NCI-H2107 treated with DMSO at 0.1 percent for 48 hours (cell line): ENCODE data around the gene LMOD2.

Experiments used
- DNase-seq: peaks from one replicate; lab custom pipeline; 2025; ENCODE audit not compliant: unreplicated experiment; lab: John Stamatoyannopoulos, UW

Gene LMOD2

GRCh38 chr7:123666492-123666891 lies 10.8 kb downstream of the LMOD2 start:
- DNase-seq = no peak

- no peak for DNase-seq
Observed at GRCh38 chr7:123669485-123669884, 13.8 kb downstream of the LMOD2 start.

GRCh38 chr7:123673137-123673732 lies 17.6 kb downstream of the LMOD2 start:
- no peak for DNase-seq

- DNase-seq = no peak
Observed at GRCh38 chr7:123673752-123674398, 18.2 kb downstream of the LMOD2 start.

GRCh38 chr7:123674399-123675180 lies 18.9 kb downstream of the LMOD2 start:
- DNase-seq = no peak

- DNase-seq = no peak
Observed at GRCh38 chr7:123675181-123675473, 19.5 kb downstream of the LMOD2 start.

GRCh38 chr7:123677061-123677715 lies 21.5 kb downstream of the LMOD2 start:
- DNase-seq = no peak

- no peak for DNase-seq
Observed at GRCh38 chr7:123679614-123680013, 23.9 kb downstream of the LMOD2 start.

GRCh38 chr7:123680580-123680979 lies 24.9 kb downstream of the LMOD2 start:
- no peak for DNase-seq

GRCh38 chr7:123681561-123681960 lies 25.9 kb downstream of the LMOD2 start:
- no peak for DNase-seq

- peak; percentile 47 for DNase-seq
Observed at GRCh38 chr7:123682690-123683089, 27.0 kb downstream of the LMOD2 start.

- no peak for DNase-seq
Observed at GRCh38 chr7:123687161-123687560, 31.5 kb downstream of the LMOD2 start.

GRCh38 chr7:123687727-123688126 lies 32.1 kb downstream of the LMOD2 start:
- DNase-seq = no peak

GRCh38 chr7:123689250-123689649 lies 33.6 kb downstream of the LMOD2 start:
- DNase-seq = no peak

- no peak for DNase-seq
Observed at GRCh38 chr7:123690550-123690949, 34.9 kb downstream of the LMOD2 start.

- DNase-seq = no peak
Observed at GRCh38 chr7:123692471-123692877, 36.8 kb downstream of the LMOD2 start.

- no peak for DNase-seq
Observed at GRCh38 chr7:123695944-123696677, 40.4 kb downstream of the LMOD2 start.

- DNase-seq = no peak
Observed at GRCh38 chr7:123705211-123705901, 49.7 kb downstream of the LMOD2 start.

- DNase-seq = no peak
Observed at GRCh38 chr7:123709525-123709924, 53.9 kb downstream of the LMOD2 start.

- DNase-seq = no peak
Observed at GRCh38 chr7:123710683-123711082, 55.0 kb downstream of the LMOD2 start.
